Hepatocyte (in vitro differentiated cells): ENCODE data around the gene TDRD10. TPM values are rescaled to one million over a fixed set of nuclear protein-coding genes. Genes with fewer than 3 reads are reported as not detected.
A peak's percentile ranks its signal among the peaks of the same experiment; 100 is the strongest.

Experiments used
- DNase-seq: peaks from one replicate; pipeline ENCODE4 v3.0.0-alpha.2; 2016; ENCODE audit warnings: low spot score
- H2AFZ ChIP-seq: fragments of 200-600 bp; sonication (generic); 2 replicates; pipeline ENCODE4 v1.6.0; 2016; ENCODE audit warnings: antibody characterized with exemption, mild to moderate bottlenecking
- H3K27ac ChIP-seq: fragments of 200-600 bp; sonication (generic); 2 replicates; pipeline ENCODE4 v1.5.1; 2016; ENCODE audit warnings: mild to moderate bottlenecking
- H3K27me3 ChIP-seq: fragments of 200-600 bp; sonication (generic); 2 replicates; pipeline ENCODE4 v1.6.1; 2016
- H3K36me3 ChIP-seq: fragments of 200-600 bp; sonication (generic); replicated peaks from 2 replicates; pipeline ENCODE4 v1.5.1; 2016; ENCODE audit warnings: low read depth; ENCODE audit not compliant: insufficient read depth
- H3K4me1 ChIP-seq: fragments of 200-600 bp; sonication (generic); 2 replicates; pipeline ENCODE4 v1.5.1; 2016; ENCODE audit warnings: mild to moderate bottlenecking, moderate library complexity; ENCODE audit not compliant: insufficient read depth
- H3K4me2 ChIP-seq: fragments of 200-600 bp; sonication (generic); 2 replicates; pipeline ENCODE4 v1.6.0; 2016
- H3K4me3 ChIP-seq: fragments of 200-600 bp; sonication (generic); 2 replicates; pipeline ENCODE4 v1.5.1; 2016; ENCODE audit warnings: mild to moderate bottlenecking
- H3K79me2 ChIP-seq: fragments of 200-600 bp; sonication (generic); 2 replicates; pipeline ENCODE4 v1.6.0; 2017; ENCODE audit warnings: mild to moderate bottlenecking
- H3K9me2 ChIP-seq: fragments of 200-600 bp; sonication (generic); replicated peaks from 2 replicates; pipeline ENCODE4 v1.6.0; 2017; ENCODE audit warnings: mild to moderate bottlenecking; ENCODE audit not compliant: insufficient read depth
- H3K9me3 ChIP-seq: fragments of 200-600 bp; sonication (generic); 2 replicates; pipeline ENCODE4 v1.5.1; 2016; ENCODE audit warnings: low read depth, mild to moderate bottlenecking
- H4K20me1 ChIP-seq: fragments of 200-600 bp; sonication (generic); 2 replicates; pipeline ENCODE4 v1.6.0; 2016; ENCODE audit warnings: mild to moderate bottlenecking; ENCODE audit not compliant: insufficient read depth, poor library complexity, severe bottlenecking
- EZH2 ChIP-seq: fragments of 200-600 bp; sonication (generic); IDR thresholded peaks from 2 replicates; pipeline ENCODE4 v1.6.1; 2016; ENCODE audit warnings: antibody characterized with exemption, mild to moderate bottlenecking, borderline replicate concordance
- EZH2phosphoT487 ChIP-seq: fragments of 200-600 bp; sonication (generic); IDR thresholded peaks from one replicate; pipeline ENCODE4 v1.6.1; 2018; ENCODE audit warnings: antibody characterized with exemption, mild to moderate bottlenecking, low read depth, moderate library complexity; ENCODE audit not compliant: unreplicated experiment, severe bottlenecking
- WGBS: methylation state at CpG from one replicate; pipeline ENCODE4 v1.1.6; 2016; ENCODE audit warnings: low lambda C conversion rate; ENCODE audit errors: missing lambda C conversion rate; 5-methylcytosine and 5-hydroxymethylcytosine counted together
- polyA plus RNA-seq: library from polyadenylated mRNA; unstranded; fragments of >200 nt; fragmentation: Nextera tagmentation; extraction: Ambion mirVana; gene quantifications from 2 replicates; pipeline ENCODE4 v1.2.1, GENCODE V29; 2016
- total RNA-seq: library from RNA; depleted of rRNA; stranded (reverse); fragments of >200 nt; gene quantifications from 2 replicates; pipeline ENCODE4 v1.2.3, GENCODE V29; 2014
- TF ChIP-seq, protein P1 (sequence below): fragments of 200-600 bp; sonication (generic); IDR thresholded peaks from 2 replicates; pipeline ENCODE4 v1.5.1; 2016; ENCODE audit warnings: antibody characterized with exemption, mild to moderate bottlenecking; ENCODE audit not compliant: poor library complexity

TDRD10 gene
- total and polyA plus RNA-seq, 2 experiments from 2014 or later: 0.20 TPM; not detected in 1

DNA sequence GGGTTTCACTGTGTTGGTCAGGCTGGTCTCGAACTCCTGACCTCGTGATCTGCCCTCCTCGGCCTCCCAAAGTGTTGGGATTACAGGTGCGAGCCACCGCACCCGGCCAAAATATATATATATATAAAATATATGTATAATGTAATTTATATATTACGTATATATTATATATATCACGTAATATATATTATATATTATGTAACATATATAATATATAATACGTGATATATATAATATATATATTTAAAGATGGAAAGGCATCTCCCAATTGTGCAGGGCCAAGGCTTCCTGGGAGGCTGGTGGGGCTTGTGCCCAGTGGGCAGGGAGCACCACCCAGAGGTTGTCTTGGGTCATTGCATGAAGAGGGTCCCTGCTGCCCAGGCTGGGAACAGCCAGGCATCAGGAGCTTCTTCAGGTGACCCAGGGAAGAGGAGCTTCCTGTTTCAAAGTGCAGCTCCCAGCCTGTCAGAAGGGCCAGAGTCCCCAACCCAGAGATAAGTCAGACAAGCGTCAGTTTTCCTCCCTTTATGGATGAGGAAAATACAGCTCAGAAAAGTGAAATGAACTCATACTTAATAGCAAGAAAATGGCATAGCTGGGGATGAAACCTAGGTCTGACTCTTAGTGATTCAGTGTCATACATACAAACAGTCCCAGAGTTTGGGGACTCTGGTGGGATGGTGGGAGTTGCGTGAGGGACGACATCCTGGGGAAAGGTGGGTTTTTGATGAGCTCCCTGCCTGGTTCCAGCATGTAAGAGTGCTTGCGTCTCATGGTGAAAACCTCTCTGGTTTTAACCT lies 44.4 kb downstream of the TDRD10 start:
- Histone ChIP-seq H3K79me2 (no peaks in the 10 kb centered on the region), H3K9me2 (no peaks in the 10 kb centered on the region), H3K27ac (peak overlapping the region; percentile 30), H3K27me3 (no peaks in the 10 kb centered on the region), H3K36me3 (no peaks in the 10 kb centered on the region), H4K20me1 (peaks cover 3% of the 10 kb centered on the region), H3K4me1 (peaks cover 6% of the 10 kb centered on the region), H3K4me3 (no peak overlapping the region), H3K9me3 (no peaks in the 10 kb centered on the region), H3K4me2 (no peak overlapping the region), H2AFZ (no peak overlapping the region)
- TF ChIP-seq, protein P1, sequence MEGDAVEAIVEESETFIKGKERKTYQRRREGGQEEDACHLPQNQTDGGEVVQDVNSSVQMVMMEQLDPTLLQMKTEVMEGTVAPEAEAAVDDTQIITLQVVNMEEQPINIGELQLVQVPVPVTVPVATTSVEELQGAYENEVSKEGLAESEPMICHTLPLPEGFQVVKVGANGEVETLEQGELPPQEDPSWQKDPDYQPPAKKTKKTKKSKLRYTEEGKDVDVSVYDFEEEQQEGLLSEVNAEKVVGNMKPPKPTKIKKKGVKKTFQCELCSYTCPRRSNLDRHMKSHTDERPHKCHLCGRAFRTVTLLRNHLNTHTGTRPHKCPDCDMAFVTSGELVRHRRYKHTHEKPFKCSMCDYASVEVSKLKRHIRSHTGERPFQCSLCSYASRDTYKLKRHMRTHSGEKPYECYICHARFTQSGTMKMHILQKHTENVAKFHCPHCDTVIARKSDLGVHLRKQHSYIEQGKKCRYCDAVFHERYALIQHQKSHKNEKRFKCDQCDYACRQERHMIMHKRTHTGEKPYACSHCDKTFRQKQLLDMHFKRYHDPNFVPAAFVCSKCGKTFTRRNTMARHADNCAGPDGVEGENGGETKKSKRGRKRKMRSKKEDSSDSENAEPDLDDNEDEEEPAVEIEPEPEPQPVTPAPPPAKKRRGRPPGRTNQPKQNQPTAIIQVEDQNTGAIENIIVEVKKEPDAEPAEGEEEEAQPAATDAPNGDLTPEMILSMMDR: peak; percentile 69
- TF ChIP-seq EZH2phosphoT487: no peak
- whole genome bisulfite sequencing: 76% methylated on average over 13 of the region's 13 CpGs
- peak; percentile 82 for DNase-seq

DNA sequence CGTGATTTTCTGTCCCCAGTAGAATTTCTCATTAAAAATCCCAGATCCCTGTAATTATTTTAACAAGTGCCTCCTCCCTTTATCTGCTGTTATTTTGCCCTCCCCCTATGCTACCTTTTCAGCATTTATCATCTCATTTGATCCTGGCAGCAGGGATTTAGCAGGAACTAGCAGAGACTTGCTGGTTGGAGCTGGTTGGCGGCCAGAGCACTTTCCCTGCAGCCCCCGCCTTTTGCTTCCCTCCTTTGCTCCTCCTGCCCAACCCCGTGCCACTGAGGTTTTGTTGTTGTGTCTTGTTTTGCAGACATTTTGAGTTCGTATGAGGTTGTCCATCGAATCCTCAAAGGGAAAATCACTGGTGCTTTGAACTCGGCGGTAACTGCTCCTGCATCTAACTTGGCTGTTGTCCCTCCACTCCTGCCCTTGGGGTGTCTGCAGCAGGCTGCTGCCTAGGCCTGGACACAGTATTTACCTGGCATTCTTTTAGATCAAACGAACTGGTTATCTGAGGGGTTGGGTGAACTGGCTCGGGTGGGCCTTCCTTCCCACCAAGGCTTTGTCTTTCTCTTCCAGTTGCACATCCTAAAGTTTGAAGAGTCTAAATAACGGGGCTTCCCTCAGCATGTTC lies 45.2 kb downstream of the TDRD10 start:
- Histone ChIP-seq H3K4me2 (no peak overlapping the region), H3K4me3 (no peak overlapping the region), H3K4me1 (peaks cover 6% of the 10 kb centered on the region), H2AFZ (no peak overlapping the region), H3K9me2 (no peaks in the 10 kb centered on the region), H3K79me2 (no peaks in the 10 kb centered on the region), H3K27me3 (no peaks in the 10 kb centered on the region), H4K20me1 (peaks cover 3% of the 10 kb centered on the region), H3K36me3 (no peaks in the 10 kb centered on the region), H3K9me3 (no peaks in the 10 kb centered on the region), H3K27ac (peak overlapping the region; percentile 30)
- TF ChIP-seq EZH2 (no peak), EZH2phosphoT487 (no peak)
- TF ChIP-seq, protein P1: no peak
- no peak for DNase-seq
- 61% methylated on average over 11 of the region's 11 CpGs for WGBS

DNA sequence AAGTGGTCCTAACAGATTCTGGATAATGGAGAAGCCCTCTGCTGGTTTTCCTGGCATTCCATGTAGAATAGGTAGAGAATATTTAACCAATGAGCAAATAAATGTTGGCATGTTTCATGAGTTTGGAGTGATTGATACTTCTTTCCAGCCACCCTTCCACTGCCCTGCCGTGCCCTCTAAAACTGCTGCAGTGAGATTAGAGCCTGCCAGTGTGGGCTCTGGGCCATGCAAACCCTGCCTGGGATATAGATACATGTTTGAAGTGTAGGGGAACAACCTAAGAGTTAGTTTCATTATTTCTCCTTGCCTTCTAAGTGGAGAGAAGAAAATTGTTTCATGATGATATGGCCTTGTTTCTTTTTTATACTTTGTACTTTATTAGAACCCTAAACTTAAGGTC lies 46.0 kb downstream of the TDRD10 start:
- no peaks in the 10 kb centered on the region for H3K27me3 ChIP-seq
- TF ChIP-seq EZH2phosphoT487: no peak
- peaks cover 3% of the 10 kb centered on the region for H4K20me1 ChIP-seq
- no peak for DNase-seq
- H3K9me2 ChIP-seq: no peaks in the 10 kb centered on the region
- WGBS: 65% methylated on average over 1 of the region's 1 CpG
- no peaks in the 10 kb centered on the region for H3K9me3 ChIP-seq
- H2AFZ ChIP-seq: no peak overlapping the region
- H3K4me2 ChIP-seq: no peak overlapping the region
- peaks cover 6% of the 10 kb centered on the region for H3K4me1 ChIP-seq
- H3K79me2 ChIP-seq: no peaks in the 10 kb centered on the region
- peak overlapping the region; percentile 4 for H3K27ac ChIP-seq
- H3K36me3 ChIP-seq: no peaks in the 10 kb centered on the region
- H3K4me3 ChIP-seq: no peak overlapping the region

DNA sequence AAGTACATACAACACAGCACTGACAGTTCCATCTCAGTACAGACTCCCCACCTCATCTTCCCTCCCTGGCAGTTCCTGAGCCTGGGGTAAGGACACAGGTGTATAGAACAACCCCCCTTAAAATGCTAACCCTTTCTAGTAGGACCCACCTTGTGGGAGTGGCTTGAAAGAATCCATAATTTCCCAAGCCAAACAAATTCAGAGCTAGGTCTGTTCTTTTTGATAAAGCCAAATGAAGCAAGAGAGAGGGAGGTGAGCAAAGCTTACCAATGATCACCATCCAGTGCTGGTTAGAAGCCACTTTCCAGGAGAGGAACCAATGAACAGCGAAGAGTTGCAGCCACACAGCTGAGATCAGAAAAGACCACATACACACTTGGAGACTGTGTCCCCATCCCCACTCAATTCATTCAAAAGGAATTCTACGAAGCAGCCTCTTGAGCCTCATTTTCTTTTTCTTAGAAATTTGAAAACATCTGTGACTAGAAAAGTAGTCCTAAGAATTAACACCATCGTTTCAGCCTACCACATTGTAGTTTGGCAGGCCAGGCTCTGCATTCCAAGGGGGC lies 47.3 kb downstream of the TDRD10 start:
- Histone ChIP-seq H3K27ac (no peak overlapping the region), H2AFZ (no peak overlapping the region), H3K36me3 (no peaks in the 10 kb centered on the region), H3K79me2 (no peaks in the 10 kb centered on the region), H3K9me3 (no peaks in the 10 kb centered on the region), H3K4me2 (no peak overlapping the region), H3K27me3 (no peaks in the 10 kb centered on the region), H4K20me1 (peaks cover 3% of the 10 kb centered on the region), H3K4me3 (no peak overlapping the region), H3K9me2 (no peaks in the 10 kb centered on the region), H3K4me1 (peaks cover 6% of the 10 kb centered on the region)
- DNase-seq: no peak
- WGBS: 87% methylated on average over 3 of the region's 3 CpGs
- TF ChIP-seq EZH2: no peak
- TF ChIP-seq, protein P1: no peak
- TF ChIP-seq EZH2phosphoT487: no peak
